Measurements from ENCODE around the gene CENPM. TPM values are rescaled to one million over a fixed set of nuclear protein-coding genes. Genes with fewer than 3 reads are reported as not detected.

The CENPM gene
- polyA plus RNA-seq, 1 of the 3 experiments (the other 2 are of a cell fraction): 15.6 TPM

DNA sequence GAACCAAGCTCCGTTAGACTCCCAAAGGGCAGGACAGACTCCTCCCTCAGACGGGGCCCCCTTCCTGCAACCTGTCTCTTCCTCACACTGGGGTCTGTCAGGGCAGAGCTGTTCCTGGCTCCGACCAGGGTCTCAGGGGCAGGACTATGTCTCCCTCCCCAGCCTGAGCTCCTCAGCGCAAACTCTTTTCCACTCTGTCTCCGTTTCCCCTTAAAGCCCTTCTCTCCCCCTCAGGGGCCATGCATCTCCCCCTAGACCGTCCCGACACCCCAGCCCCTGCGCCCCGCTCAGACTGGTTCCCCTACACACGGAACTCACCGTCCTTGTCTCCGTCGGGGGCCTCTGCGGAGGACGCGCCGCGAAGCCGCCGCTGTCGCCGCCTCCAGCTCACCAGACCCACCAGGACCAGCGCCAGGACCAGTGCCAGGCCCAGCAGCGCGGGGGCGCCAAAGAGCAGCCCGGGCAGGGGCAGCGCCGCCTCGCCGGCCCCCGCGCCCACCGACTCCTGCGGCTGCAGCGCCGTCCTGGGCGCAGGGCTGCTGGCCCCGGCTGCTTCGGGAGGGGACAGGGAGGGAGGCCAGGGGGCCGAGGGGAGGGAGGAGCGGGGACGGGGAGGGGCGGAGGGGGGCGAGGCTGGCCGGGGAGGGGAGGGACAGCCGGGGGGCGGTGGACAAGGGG lies 21.0 kb downstream of the CENPM start:
- H3K9ac ChIP-seq: no peak overlapping the region
- H3K4me1 ChIP-seq (ENCODE audit: control insufficient read depth in 1 of 2, insufficient read depth in 2 of 2, low read depth in 1 of 2, low read length in 1 of 2): no peaks in the 10 kb centered on the region; a peak in 1 of 4 replicates
- H4K20me1 ChIP-seq (ENCODE audit: insufficient read depth): no peaks in the 10 kb centered on the region
- H3K79me2 ChIP-seq (ENCODE audit: insufficient read depth): no peaks in the 10 kb centered on the region
- ChIA-PET CTCF (interaction anchor here (0.9 to 1.5 kb wide), 8 partner anchors 9 to 519 kb away, joined by 3 to 6 read pairs (median 3); partner anchors contain the start of gene SMIM45), POLR2A (no interaction called here)
- WGBS (ENCODE audit: low lambda C conversion rate): 37% methylated on average over 12 of the region's 48 CpGs
- TF ChIP-seq POLR2AphosphoS5 (IDR thresholded peaks at IDR 0.05; ENCODE audit: low read depth, low read length) (no peak), RFX5 (IDR thresholded peaks at IDR 0.05; ENCODE audit: low read length) (no peak), CHD2 (IDR thresholded peaks at IDR 0.05; ENCODE audit: low read length, partially characterized antibody) (no peak)
- TF ChIP-seq, protein P1, sequence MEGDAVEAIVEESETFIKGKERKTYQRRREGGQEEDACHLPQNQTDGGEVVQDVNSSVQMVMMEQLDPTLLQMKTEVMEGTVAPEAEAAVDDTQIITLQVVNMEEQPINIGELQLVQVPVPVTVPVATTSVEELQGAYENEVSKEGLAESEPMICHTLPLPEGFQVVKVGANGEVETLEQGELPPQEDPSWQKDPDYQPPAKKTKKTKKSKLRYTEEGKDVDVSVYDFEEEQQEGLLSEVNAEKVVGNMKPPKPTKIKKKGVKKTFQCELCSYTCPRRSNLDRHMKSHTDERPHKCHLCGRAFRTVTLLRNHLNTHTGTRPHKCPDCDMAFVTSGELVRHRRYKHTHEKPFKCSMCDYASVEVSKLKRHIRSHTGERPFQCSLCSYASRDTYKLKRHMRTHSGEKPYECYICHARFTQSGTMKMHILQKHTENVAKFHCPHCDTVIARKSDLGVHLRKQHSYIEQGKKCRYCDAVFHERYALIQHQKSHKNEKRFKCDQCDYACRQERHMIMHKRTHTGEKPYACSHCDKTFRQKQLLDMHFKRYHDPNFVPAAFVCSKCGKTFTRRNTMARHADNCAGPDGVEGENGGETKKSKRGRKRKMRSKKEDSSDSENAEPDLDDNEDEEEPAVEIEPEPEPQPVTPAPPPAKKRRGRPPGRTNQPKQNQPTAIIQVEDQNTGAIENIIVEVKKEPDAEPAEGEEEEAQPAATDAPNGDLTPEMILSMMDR (IDR thresholded peaks at IDR 0.05): peak; percentile 43
- no peaks in the 10 kb centered on the region for H3K9me2 ChIP-seq
- no peaks in the 10 kb centered on the region for H3K27me3 ChIP-seq (ENCODE audit: insufficient read depth)
- no peak overlapping the region for H3K27ac ChIP-seq (ENCODE audit: low read depth in 2 of 2, low read length in 1 of 2)
- H3F3A ChIP-seq (replicated peaks; ENCODE audit: insufficient read depth): no peaks in the 10 kb centered on the region
- no peaks in the 10 kb centered on the region for H3K36me3 ChIP-seq (replicated peaks in 1 of 2; ENCODE audit: control insufficient read depth in 1 of 2, insufficient read depth in 2 of 2, low read length in 1 of 2)
- DNase-seq: peak; percentile 70
- no peaks in the 10 kb centered on the region for H3K9me3 ChIP-seq
- H3K4me2 ChIP-seq: no peak overlapping the region
- H2AFZ ChIP-seq (ENCODE audit: low read depth): no peak overlapping the region
- H3K4me3 ChIP-seq (ENCODE audit: low read depth in 2 of 2, low read length in 1 of 2): no peak overlapping the region

DNA sequence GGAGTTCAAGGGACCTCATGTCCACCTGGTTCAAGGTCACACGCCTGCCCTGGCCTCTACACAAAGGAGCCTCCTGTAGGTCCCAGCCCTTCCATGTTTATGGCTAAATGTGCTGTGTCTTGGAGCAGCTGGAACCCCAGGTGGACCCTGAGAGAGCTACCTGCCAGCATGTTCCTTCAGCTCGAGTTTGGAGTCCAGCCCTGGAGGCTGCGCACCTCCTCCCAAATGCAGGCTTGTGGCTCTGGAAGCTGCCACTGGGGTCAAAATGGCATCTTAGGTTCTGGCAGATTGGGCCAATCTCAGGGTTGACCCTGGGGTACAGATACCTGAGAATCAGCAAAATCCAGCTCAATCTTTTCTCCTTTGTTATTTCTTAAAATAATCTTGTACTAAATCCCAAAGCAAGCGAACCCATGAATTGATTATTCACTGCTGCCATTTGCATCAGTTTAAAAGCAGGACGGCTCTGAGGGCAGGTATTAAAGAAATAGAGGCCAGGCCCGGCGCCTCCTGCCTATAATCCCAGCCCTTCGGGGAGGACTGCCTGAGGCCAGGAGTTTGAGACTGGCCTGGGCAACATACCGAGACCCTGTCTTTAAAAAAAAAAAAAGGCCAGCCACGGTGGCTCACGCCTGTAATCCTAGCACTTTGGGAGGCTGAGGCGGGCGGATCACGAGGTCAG lies 23.2 kb downstream of the CENPM start:
- TF ChIP-seq TCF12 (IDR thresholded peaks at IDR 0.05) (no peak), MXI1 (IDR thresholded peaks at IDR 0.05; ENCODE audit: low read depth, low read length) (no peak), RAD21 (IDR thresholded peaks at IDR 0.05; ENCODE audit: low read length) (no peak)
- H4K20me1 ChIP-seq (ENCODE audit: insufficient read depth): no peaks in the 10 kb centered on the region
- no peaks in the 10 kb centered on the region for H3K36me3 ChIP-seq (replicated peaks in 1 of 2; ENCODE audit: control insufficient read depth in 1 of 2, insufficient read depth in 2 of 2, low read length in 1 of 2)
- H3K4me1 ChIP-seq (ENCODE audit: control insufficient read depth in 1 of 2, insufficient read depth in 2 of 2, low read depth in 1 of 2, low read length in 1 of 2): no peaks in the 10 kb centered on the region; a peak in 1 of 4 replicates
- H2AFZ ChIP-seq (ENCODE audit: low read depth): no peak overlapping the region
- no peak overlapping the region for H3K4me3 ChIP-seq (ENCODE audit: low read depth in 2 of 2, low read length in 1 of 2)
- no peak overlapping the region for H3K4me2 ChIP-seq
- no peaks in the 10 kb centered on the region for H3K9me3 ChIP-seq
- H3K79me2 ChIP-seq (ENCODE audit: insufficient read depth): no peaks in the 10 kb centered on the region
- CTCF ChIA-PET: no interaction called here
- no peak overlapping the region for H3K27ac ChIP-seq (ENCODE audit: low read depth in 2 of 2, low read length in 1 of 2)
- H3K9me2 ChIP-seq: no peaks in the 10 kb centered on the region
- DNase-seq: no peak
- no peaks in the 10 kb centered on the region for H3F3A ChIP-seq (replicated peaks; ENCODE audit: insufficient read depth)
- H3K9ac ChIP-seq: no peak overlapping the region
- no peaks in the 10 kb centered on the region for H3K27me3 ChIP-seq (ENCODE audit: insufficient read depth)
- POLR2A ChIA-PET: interaction anchor here (0.6 kb wide), 1 partner anchor 423 kb away, joined by 3 read pairs; no protein-coding TSS in a partner anchor
- WGBS (ENCODE audit: low lambda C conversion rate): 93% methylated on average over 11 of the region's 14 CpGs
